A673 (cell line): ENCODE data around the gene TELO2. TPM values are rescaled to one million over a fixed set of nuclear protein-coding genes. Genes with fewer than 3 reads are reported as not detected.

Source experiments
- BruUV-seq: library from RNA; stranded (reverse); fragments of 400-500 nt; replicated peaks from 2 replicates; lab custom pipeline; 2021; lab: Mats Ljungman, UMichigan
- CTCF ChIA-PET: fragments of 300-600 bp; sonication (Branson Sonifier 250); formaldehyde crosslinking; loops from one replicate; lab custom pipeline; 2022; ENCODE audit warnings: antibody characterized with exemption; lab: Charles Lee
- POLR2A ChIA-PET: fragments of 300-600 bp; sonication (Branson Sonifier 250); formaldehyde crosslinking; loops from one replicate; lab custom pipeline; 2022; ENCODE audit warnings: antibody characterized with exemption; ENCODE audit not compliant: low non-redundant PET; lab: Charles Lee
- DNase-seq: peaks from one replicate; pipeline ENCODE4 v3.0.0-alpha.2; 2015; ENCODE audit warnings: low spot score
- H3K27ac ChIP-seq: fragments of 200-600 bp; sonication (generic); 2 replicates; pipeline ENCODE4 v1.5.1; 2016; ENCODE audit warnings: mixed run types, low read depth, mild to moderate bottlenecking, mixed read lengths, antibody characterized with exemption, low read length; ENCODE audit not compliant: poor library complexity, severe bottlenecking
- H3K27me3 ChIP-seq: fragments of 200-600 bp; sonication (generic); replicated peaks from 2 replicates; pipeline ENCODE4 v1.6.1; 2017; ENCODE audit warnings: mixed run types, low read depth, mild to moderate bottlenecking, mixed read lengths, antibody characterized with exemption, low read length; ENCODE audit not compliant: insufficient read depth, poor library complexity
- H3K36me3 ChIP-seq: fragments of 200-600 bp; sonication (generic); 2 replicates; pipeline ENCODE4 v1.6.1; 2016; ENCODE audit warnings: mixed run types, mild to moderate bottlenecking, mixed read lengths, antibody characterized with exemption, low read length; ENCODE audit not compliant: insufficient read depth, poor library complexity, severe bottlenecking
- H3K4me1 ChIP-seq: fragments of 200-600 bp; sonication (generic); 2 replicates; pipeline ENCODE4 v1.6.1; 2017; ENCODE audit warnings: mixed run types, mild to moderate bottlenecking, mixed read lengths, antibody characterized with exemption, low read length; ENCODE audit not compliant: insufficient read depth, poor library complexity, severe bottlenecking
- H3K4me3 ChIP-seq: fragments of 200-600 bp; sonication (generic); 2 replicates; pipeline ENCODE4 v1.5.1; 2016; ENCODE audit warnings: low read depth, mixed run types, mild to moderate bottlenecking, mixed read lengths, low read length; ENCODE audit not compliant: poor library complexity, severe bottlenecking
- H3K9me3 ChIP-seq: fragments of 200-600 bp; sonication (generic); 2 replicates; pipeline ENCODE4 v1.6.1; 2016; ENCODE audit warnings: mixed run types, low read depth, mild to moderate bottlenecking, mixed read lengths, antibody characterized with exemption, low read length; ENCODE audit not compliant: poor library complexity, severe bottlenecking
- CTCF ChIP-seq: fragments of 300-800, 200-600 bp; sonication (generic); conservative IDR thresholded peaks from 2 replicates; pipeline ENCODE4 v1.5.1; 2017; ENCODE audit warnings: low read depth, mild to moderate bottlenecking, antibody characterized with exemption, low read length, moderate library complexity, mixed read lengths
- EZH2 ChIP-seq: fragments of 200-600 bp; sonication (generic); IDR thresholded peaks from 2 replicates; pipeline ENCODE4 v1.6.1; 2017; ENCODE audit warnings: borderline replicate concordance, low read depth, mild to moderate bottlenecking, mixed read lengths, antibody characterized with exemption, low read length; ENCODE audit not compliant: poor library complexity, severe bottlenecking
- intact Hi-C: fragments of 100-400 bp; cut with micrococcal nuclease; formaldehyde crosslinking; loops from one replicate; pipeline ENCODE4 v1.10.0; 2022; ENCODE audit not compliant: unreplicated experiment
- total RNA-seq: library from RNA; stranded (reverse); gene quantifications from 2 replicates; pipeline ENCODE4 v1.2.3, GENCODE V29; 2021

Gene TELO2
- total RNA-seq, 1 experiment from 2014 or later: 67.0 TPM

GRCh38 chr16:1514507-1514906, 21.3 kb downstream of the TELO2 start:
- ChIA-PET CTCF (no interaction called here), POLR2A (no interaction called here)

GRCh38 chr16:1518626-1519135, 25.5 kb downstream of the TELO2 start:
- no peak for DNase-seq
- no peak for TF ChIP-seq EZH2
- TF ChIP-seq CTCF: no peak
- no peaks in the 10 kb centered on the region for H3K27me3 ChIP-seq
- intact Hi-C loops: no loop called here
- no peaks in the 10 kb centered on the region for H3K36me3 ChIP-seq
- H3K4me3 ChIP-seq: no peak overlapping the region
- ChIA-PET CTCF (no interaction called here), POLR2A (no interaction called here)
- no peaks in the 10 kb centered on the region for H3K4me1 ChIP-seq
- H3K27ac ChIP-seq: no peak overlapping the region
- BruUV-seq: no TSS peak
- peaks cover 8% of the 10 kb centered on the region for H3K9me3 ChIP-seq

More at GRCh38 chr16:1514507-1514906, 21.3 kb downstream of the TELO2 start:
- intact Hi-C loops: no loop called here
- BruUV-seq: no TSS peak
- no peak for TF ChIP-seq EZH2
- TF ChIP-seq CTCF: no peak
- no peaks in the 10 kb centered on the region for H3K4me1 ChIP-seq
- no peaks in the 10 kb centered on the region for H3K27me3 ChIP-seq
- no peak for DNase-seq
- peaks cover 8% of the 10 kb centered on the region for H3K9me3 ChIP-seq
- H3K27ac ChIP-seq: no peak overlapping the region
- no peaks in the 10 kb centered on the region for H3K36me3 ChIP-seq
- no peak overlapping the region for H3K4me3 ChIP-seq

DNA sequence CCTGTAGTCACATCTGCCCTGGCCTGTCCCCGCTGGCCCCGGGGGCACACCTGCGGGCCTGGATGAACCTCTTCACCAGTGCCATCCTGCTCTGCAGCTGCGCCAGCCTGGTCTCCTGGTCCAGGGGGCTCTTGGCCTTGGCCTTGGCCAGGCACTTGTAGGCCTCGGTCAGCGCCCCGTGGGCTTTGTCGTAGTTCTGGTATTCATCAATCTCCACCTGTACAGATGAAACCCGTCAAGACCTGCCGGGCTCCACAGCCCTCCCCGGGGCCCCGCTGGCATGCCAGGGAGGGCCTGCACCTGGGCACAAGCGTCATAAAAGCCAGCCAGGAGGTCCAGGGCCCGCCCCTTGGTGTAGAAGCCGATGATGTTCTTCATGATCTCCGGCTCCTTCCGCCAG, 26.7 kb downstream of the TELO2 start:
- H3K36me3 ChIP-seq: no peaks in the 10 kb centered on the region
- intact Hi-C loops: no loop called here
- ChIA-PET POLR2A (no interaction called here), CTCF (no interaction called here)
- no peak for DNase-seq
- H3K4me1 ChIP-seq: no peaks in the 10 kb centered on the region
- H3K9me3 ChIP-seq: peaks cover 4% of the 10 kb centered on the region
- BruUV-seq: no TSS peak
- no peak overlapping the region for H3K4me3 ChIP-seq
- TF ChIP-seq CTCF (no peak), EZH2 (no peak)
- H3K27ac ChIP-seq: no peak overlapping the region
- no peaks in the 10 kb centered on the region for H3K27me3 ChIP-seq
